DND-41 (cell line): ENCODE measurements around the gene SELENOH.

Experiments used
- EZH2 ChIP-seq: IDR thresholded peaks from 3 replicates; pipeline ENCODE4 v1.6.1; 2012; ENCODE audit warnings: borderline replicate concordance, low read depth, mild to moderate bottlenecking, moderate library complexity, low read length, inconsistent platforms; ENCODE audit not compliant: severe bottlenecking
- TF ChIP-seq, protein P1 (sequence below): IDR thresholded peaks from 2 replicates; pipeline ENCODE4 v1.5.1; 2012; ENCODE audit warnings: borderline replicate concordance, low read length, moderate library complexity, mild to moderate bottlenecking; ENCODE audit not compliant: poor library complexity, severe bottlenecking; ENCODE audit errors: extremely low read depth

DNA sequence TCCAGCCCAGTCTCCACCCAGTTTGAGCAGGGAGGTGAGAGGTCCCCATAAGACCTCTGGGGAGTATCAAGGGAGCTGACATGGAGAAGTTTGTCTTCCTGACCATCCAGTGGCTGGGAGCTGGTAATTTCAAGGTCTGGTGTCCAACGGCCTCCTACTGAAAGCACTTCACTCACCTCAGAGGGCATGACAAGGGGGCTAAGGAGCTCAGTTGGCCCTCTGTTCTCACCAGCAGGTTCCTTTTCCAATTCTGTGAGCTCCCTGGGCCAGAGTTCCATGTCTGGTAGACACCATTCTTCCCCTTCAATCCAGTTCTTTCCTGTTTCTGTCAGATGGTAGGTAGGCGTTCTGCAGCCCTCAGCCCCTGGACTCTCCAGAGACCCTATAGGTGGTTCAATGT lies 3.1 kb downstream of the SELENOH start:
- TF ChIP-seq, protein P1, sequence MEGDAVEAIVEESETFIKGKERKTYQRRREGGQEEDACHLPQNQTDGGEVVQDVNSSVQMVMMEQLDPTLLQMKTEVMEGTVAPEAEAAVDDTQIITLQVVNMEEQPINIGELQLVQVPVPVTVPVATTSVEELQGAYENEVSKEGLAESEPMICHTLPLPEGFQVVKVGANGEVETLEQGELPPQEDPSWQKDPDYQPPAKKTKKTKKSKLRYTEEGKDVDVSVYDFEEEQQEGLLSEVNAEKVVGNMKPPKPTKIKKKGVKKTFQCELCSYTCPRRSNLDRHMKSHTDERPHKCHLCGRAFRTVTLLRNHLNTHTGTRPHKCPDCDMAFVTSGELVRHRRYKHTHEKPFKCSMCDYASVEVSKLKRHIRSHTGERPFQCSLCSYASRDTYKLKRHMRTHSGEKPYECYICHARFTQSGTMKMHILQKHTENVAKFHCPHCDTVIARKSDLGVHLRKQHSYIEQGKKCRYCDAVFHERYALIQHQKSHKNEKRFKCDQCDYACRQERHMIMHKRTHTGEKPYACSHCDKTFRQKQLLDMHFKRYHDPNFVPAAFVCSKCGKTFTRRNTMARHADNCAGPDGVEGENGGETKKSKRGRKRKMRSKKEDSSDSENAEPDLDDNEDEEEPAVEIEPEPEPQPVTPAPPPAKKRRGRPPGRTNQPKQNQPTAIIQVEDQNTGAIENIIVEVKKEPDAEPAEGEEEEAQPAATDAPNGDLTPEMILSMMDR: no peak
- no peak for TF ChIP-seq EZH2
